Stimulated activated naive CD8-positive, alpha-beta T cell treated with anti-CD3 and anti-CD28 coated beads, Interleukin-15, Interleukin-2, amounts not matched to agents 100 U/mL and 50 U/mL, for 24 hours (primary cell): Measurements from ENCODE around the gene GPC5.

Experiments used
- ATAC-seq: fragments of 150-1000 bp; cut with Tn5 transposase; one replicate; pipeline ENCODE4 v1.10.0; 2021
- DNase-seq: peaks from one replicate; pipeline ENCODE4 v3.0.0; 2021

Gene GPC5

DNA sequence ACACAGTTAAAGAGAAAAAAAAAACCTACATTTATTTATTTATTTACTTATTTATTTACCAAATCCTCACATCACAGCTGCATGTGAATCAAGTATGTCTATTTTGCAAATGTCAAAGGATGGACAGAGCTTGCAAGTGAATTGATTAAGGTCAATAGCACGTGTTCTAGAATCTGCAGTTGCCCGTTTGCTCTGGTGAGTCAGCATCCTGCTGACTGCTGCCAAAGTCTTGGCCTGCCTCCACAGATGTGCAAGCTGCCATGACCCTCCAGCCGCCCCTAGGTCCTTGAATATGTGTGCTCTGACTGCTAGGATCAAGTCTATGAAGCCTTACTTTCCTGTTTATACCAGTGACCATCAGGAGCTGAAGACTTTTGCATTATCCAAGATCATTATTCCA lies 320.6 kb downstream of the GPC5 start:
- DNase-seq (no peak), ATAC-seq (no peak)

DNA sequence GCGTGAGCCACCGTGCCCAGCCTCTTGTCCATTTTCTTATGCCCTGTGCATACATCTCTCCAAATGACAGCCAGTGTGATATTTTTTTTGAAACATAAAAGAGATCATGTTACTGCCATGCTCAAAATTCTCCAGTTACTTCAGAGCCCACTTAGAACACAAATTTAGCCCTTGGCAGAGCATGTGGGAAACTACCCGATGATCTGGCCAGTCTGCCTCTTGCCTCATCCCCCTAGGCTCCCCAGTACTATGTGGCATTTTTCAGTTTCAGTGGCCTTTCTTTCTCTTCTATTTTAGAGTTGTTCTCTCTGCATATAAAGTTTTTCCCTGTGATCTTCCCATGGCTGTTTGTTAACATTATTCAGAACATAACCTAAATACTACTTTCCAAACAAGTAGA lies 323.0 kb downstream of the GPC5 start:
- no peak for DNase-seq
- ATAC-seq = no peak

DNA sequence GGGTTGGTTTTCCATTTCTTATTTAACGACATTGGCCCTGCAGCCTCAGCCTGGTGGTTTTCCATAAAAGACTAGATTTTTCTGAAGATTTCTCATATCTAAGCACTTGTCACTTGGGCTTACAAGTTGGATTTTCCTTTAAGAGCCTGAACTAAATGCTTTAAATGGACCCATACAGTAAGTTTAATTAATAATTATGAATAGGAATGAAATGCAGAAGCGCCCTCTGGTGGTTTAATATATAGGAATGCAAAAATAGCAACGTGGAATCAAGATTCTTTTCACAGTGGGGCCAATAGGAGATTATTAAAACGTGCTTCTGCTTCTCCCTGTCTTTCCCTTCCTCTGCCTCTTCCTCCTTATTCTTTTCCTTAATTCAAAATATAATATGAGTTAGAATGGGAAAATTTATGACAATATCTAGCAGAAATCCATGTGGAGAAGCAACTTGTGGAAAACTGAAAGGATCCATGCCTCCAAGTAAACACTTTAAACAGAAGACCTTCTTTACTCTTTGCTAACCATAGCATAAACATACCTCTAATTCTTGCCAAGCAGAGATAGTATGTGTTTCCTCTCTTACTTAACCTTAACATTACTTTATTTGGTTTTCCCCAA lies 324.0 kb downstream of the GPC5 start:
- ATAC-seq (no peak), DNase-seq (no peak)

DNA sequence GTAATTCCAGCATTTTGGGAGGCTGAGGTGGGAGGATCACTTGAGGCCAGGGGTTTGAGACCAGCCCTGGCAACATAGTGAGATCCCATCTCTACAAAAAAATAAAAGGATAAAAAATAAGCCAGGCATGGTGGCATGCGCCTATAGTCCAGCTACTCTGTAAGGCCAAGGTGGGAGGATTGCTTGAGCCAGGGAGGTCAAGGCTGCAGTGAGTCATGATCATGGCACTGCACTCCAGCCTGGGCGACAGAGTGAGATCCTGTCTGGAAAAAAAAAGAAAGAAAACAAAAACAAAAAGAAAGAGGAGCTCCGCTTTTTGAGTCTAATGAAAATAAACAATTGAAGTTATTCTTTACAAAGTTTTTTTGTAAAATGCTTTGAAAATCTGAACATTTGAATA lies 326.2 kb downstream of the GPC5 start:
- no peak for ATAC-seq

DNA sequence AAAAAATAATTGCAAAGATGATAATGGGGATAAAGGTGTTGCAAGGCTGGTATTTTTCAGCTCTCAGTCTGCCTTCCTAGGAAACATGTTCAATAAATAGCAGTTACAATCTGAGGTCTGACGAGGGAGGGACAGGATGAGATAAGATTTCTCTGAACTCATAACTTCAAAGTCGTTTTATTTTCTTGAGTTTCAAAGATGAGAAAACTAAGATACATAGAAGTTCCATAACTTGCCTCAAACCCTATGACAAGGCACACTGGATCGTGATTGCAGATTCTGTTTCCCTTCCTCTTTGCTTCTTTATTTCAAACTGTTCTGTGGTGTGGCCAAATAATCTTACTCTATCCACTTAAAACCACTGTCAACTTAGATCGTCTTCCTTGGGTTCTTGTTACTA lies 327.2 kb downstream of the GPC5 start:
- ATAC-seq = no peak
- DNase-seq = no peak

More for the DNA sequence above, 326.2 kb downstream of the GPC5 start:
- DNase-seq = no peak

DNA sequence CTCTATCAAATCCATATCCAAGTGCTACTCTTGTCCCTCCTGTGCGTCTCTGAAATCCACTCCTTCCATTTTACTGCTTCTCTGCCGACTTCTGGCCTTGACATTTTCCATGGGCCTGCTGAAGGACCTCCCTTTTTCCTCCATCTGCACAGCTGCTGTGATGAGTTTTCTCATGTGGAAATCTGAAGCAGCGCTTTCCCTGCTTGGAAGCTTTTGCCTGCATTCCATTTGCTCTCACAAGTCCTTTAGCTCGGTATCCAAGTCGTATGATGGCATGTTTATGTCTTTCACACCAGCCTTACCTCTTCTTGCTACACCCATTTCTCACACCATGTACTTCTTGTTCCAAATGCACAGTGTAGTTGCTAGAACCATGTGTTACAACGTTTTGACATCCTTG lies 328.2 kb downstream of the GPC5 start:
- ATAC-seq (no peak), DNase-seq (no peak)

DNA sequence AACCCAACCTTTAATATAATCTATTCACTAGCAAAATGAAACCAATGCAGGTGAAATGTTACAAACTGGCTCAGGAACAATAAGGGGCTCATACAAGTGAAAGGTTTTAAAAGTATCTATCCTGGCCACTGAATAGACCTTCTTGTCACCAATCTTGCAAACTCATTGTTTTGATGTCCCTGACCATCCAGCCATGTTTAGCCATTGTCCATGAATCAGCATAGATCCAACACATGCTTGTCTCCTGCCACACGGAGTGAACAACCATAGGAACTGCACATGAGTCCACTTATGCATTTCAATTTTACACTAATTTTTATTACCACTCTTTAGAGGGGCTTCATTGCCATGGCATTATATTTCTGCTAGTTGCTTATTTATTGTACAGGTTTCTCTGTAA lies 331.4 kb downstream of the GPC5 start:
- DNase-seq (no peak), ATAC-seq (no peak)

DNA sequence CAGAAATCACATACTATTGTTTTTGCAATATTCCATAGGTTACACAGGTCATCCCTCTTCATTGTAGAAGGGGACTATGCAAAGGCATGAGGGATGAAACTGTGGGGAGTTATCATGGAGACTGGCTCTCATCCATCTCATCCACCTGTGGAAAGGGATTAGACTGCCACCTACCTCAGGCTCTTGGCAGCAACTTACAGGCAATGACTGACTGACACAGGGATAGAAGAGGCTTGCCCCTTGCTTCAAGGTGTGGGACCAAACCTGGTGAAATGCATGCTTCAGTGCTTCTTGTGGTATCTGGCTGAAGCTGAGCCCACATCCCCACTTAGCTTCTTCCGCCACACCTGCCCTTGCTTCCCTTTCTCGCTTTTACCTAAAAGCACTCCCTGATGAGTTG lies 341.3 kb downstream of the GPC5 start:
- DNase-seq = no peak
- ATAC-seq = no peak

DNA sequence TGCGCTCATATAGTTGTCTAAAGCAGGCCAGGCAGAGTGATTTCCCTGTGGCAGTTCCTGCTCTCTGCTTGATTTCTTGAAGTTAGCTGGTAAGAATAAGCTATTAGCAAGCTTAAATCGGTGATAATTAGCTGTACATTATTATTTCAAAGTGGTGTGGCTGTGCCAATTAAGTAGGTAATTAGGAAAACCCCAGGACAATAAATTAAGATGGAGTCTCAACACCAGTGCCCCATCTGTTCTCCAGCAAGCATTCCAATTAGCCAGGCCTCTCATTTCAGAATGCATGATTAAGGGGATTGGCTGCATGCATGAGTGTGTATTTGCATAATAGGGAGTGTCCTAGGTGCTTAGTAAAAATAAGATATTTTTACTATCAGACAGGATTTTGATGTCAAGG lies 342.3 kb downstream of the GPC5 start:
- DNase-seq (no peak), ATAC-seq (no peak)

DNA sequence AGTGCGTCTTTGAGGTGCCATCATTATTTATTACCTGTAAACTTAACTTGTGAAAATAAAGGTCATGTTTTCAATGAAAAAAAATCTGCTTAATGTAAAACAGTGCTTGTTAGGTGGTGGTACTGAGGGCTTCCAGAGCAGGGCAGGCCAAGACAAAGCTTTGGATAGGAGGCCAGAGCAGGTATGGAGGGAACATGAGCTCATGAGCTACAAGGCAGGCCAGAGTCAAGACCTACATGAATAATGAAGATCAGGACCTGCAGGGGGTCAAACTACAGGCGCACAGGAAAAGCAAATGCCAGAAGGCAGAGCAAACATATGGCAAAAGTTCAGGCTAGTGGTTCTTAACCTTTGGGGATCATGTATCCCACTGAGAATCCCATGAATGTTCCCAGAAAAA lies 343.5 kb downstream of the GPC5 start:
- ATAC-seq = no peak

DNA sequence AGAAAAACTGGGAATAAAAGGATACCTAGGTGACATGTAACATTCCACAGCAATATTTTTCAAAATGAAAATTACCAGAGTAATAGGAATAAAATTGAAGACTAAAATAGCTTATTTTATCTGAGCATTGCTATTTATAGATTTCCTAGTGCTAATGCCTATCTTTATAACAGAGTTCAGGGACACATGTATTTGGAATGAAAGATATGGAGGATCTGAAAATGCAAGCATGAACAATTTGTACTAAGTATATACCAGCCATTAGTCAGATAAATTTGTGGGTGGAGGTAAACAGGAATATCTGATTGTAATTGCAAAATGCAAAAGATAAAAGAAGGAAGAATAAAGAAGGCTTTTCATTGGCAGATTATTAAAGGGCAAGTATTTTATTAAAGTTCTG lies 345.9 kb downstream of the GPC5 start:
- no peak for DNase-seq
- ATAC-seq = no peak

More for the DNA sequence above, 343.5 kb downstream of the GPC5 start:
- DNase-seq = no peak

DNA sequence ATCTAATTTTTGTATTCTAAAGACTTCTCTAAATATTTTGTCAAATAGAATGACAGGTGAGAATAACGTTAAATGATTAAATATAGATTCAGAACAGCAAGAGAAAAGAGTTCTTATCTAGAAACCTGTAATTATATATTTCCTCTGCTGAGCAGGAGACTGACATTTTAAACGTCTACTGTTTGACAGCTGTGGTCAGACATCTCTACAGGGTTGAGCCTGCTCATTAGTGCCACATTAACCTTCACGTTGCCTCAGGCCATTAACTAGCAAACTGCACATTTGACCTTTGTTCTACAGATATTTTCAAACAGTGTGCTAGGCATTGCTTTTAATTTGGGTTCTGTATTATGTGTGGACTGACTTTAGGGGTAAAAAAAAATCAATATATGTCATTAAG lies 347.5 kb downstream of the GPC5 start:
- no peak for ATAC-seq

DNA sequence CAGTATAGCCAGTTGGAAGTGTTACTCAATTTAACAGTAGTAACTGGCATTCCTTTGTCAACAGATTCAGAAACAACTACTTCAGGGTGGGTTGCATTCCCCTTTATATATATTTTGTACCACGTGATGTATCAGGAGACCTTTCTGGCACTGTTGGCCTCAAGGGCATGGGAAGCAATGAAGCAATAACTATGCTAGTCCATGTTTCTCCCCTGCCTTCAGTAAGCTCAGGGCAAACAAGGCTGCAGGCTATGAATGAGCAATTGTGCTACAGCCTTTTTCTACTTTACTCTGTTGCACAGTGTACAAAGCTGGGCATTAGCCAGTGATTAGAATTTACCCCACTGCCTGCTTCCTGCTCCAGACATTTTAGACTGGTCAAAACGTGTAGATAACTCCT lies 348.8 kb downstream of the GPC5 start:
- ATAC-seq = no peak

More for the DNA sequence above, 347.5 kb downstream of the GPC5 start:
- DNase-seq = no peak

DNA sequence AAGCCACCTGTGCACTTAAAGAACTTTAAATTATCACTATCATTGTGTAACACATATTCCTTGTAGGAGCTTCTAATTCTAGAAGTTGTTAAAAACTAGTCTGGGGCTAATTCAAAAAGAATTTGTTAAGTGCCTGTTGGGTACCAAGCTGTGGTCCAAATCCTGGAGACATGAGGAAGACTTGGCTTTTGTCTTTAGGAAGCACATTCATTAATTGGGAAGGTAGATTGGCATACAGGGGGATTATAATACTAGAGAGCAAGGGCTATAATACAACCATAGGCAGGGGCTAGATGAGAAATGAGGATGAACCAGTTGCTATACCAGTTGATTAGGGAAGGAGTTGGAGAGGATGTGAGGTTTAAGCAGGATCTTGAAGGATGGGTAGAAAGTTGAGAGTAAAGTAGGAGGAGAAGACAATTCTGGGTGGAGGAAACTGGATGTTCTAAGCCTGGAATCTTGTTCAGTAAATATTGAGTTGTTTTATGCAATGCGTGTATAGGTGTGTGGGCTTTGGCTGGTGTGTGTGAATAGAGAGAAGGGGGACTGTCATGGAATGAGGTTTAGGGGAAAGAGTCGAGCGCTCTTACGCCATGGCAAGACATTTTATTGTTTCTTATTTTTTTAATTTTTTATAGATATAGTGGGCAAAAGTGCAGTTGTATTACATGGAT lies 350.1 kb downstream of the GPC5 start:
- no peak for ATAC-seq
- DNase-seq = no peak

More for the DNA sequence above, 348.8 kb downstream of the GPC5 start:
- no peak for DNase-seq

DNA sequence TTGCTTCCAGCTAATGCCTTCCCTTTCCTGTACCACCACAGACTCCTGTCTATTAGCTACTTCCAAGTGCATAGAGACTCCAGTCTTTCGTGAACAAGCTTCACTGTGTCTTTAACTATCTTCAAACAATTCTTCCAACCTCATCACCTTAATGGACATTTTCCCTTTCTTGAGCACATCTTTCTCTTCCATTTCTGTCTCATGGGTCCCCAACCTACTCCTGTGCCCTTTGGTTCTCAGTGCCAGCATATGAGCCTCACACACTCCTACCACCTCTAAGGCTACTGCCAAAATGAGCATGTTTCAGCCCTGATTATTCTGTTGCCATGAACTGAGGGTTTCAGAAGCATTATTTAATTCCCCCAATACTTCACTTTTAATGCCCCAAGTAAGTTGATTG lies 360.3 kb downstream of the GPC5 start:
- DNase-seq (no peak), ATAC-seq (no peak)

DNA sequence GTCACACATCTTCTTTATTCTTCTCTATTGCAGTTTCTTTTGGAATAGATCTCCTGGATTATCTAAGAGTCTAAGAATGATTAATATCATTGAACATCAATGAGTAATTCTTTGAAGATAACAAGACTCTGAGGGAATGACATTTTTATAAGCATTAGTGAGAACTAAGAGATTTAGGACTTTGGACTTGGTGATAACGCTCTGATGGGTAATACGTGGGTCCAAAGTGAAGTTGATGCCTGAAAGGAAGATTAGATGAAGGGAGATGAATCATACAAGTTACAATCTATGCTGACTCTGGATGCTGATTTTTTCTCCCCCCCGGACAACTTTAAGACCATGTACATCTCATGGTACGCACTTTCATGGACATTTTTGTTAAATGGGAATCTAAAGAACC lies 364.5 kb downstream of the GPC5 start:
- DNase-seq (no peak), ATAC-seq (no peak)

DNA sequence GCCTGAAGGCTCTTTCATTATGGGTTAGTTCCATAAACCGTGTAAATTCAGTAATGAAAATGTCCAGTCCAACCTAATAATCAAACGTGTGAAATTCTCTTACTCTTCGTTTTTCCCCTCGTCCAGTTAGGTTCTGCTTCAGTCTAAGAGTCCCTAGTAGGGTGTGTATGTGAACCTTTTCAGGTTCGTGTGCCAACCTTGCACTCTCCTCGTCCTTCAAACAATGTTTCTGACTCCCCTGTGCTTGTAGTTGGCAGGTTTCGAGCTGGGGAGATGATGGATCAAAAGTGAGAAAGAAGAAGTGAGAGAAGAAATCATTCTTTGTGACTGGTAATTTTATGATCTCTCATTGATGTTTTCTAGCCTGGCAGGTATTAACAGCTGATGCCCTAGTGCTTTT lies 366.1 kb downstream of the GPC5 start:
- no peak for DNase-seq
- no peak for ATAC-seq

DNA sequence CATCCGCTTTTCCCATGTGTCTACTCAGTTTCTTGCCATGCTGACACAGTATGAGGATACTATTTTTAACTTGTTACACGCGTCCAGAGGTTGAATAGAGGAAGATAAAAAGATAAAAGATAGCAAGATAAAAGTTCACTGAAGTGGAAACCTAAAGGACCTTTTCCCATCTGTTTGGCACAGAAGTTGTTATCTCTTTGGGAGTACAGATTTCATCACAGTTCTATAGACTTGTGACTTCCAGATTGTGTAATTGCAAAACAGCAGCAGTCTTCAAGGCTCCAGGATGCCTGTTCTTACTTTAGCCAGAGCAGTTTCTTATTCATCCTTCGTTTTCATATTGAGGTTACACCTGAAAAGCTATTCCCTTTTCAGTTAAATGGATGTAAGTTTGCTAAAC lies 369.2 kb downstream of the GPC5 start:
- DNase-seq (no peak), ATAC-seq (no peak)

DNA sequence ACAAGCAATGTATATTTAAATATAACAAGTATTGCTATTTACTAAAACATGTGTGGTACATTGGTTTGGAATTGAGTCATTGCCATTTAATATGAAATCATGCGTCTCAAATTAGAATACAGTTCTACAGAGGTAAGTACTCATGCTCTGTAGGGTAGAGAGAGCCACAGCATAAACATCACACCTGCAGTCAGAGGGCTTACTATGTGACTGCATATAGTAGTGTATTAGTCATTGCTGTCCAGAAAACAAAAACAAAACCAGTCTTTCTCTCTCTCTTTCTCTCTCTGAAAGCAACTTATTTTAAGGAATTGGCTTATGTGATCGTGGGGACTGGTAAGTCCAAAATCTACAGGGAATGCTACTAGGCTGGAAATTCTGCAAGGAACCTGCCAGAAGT lies 370.3 kb downstream of the GPC5 start:
- DNase-seq (no peak), ATAC-seq (no peak)

DNA sequence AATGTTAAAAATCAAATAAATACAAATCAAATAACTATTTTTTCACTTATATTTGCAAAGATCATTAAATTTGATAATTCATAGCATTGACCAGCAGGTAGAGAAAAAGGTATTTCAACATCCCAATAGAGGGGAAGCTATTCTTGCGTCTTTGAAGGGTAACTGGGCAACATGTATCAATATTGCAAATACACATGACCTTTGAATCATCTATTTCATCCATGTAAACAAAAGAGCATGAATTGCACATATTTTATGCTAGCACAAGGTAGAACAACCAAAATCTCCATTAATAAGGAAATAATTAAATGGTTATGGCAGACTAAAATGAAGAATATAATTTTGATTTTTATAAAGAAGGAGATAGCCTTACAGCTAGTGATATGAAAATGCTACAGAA lies 372.8 kb downstream of the GPC5 start:
- no peak for ATAC-seq
- no peak for DNase-seq

DNA sequence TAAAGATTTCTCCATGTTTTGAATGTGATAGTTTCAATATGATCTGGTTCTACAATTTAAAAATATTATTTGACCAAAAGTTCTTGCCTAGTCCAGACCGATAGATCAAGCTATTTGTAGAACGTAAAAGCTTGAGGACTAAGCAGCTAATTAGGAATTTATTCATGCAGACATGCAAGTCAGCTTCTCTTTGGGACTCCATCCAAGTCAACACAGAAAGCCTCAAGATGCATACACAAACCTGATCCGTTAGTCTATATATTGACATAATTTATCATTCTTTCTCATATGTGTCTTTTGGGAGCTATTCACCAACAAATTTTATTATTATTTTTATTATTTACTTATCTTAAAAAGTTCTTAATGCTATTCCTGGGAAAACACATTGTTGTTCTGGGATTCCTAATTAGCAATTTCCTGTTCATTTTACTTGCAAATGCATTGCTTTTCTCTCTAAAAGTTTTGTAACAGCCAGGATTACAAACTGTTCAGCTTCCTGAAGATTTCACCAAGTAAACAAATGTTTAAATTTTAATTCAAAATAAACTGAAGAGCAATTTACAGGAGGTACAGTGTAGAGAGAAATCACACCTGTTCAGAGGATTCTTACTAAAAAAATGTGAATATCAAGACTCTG lies 375.3 kb downstream of the GPC5 start:
- DNase-seq (no peak), ATAC-seq (no peak)

DNA sequence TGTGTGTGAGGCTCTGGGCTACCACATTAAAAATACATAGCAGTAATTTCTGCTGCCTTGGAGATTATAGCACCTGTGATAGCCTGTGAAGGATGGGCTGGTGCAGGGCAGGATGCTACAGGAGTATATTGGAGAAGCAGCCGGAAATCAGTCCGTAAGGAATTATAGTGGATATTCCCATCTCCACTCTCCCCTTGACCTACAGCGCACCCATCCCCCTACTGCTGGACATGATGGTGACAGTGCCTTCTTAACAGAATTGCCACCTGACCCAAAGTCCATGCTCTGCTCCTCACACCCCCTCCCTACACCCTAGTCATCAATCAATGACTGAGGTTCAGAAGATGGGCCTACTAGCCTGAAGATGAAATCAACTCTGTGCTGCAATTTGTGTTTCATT lies 376.0 kb downstream of the GPC5 start:
- ATAC-seq = no peak
- no peak for DNase-seq

DNA sequence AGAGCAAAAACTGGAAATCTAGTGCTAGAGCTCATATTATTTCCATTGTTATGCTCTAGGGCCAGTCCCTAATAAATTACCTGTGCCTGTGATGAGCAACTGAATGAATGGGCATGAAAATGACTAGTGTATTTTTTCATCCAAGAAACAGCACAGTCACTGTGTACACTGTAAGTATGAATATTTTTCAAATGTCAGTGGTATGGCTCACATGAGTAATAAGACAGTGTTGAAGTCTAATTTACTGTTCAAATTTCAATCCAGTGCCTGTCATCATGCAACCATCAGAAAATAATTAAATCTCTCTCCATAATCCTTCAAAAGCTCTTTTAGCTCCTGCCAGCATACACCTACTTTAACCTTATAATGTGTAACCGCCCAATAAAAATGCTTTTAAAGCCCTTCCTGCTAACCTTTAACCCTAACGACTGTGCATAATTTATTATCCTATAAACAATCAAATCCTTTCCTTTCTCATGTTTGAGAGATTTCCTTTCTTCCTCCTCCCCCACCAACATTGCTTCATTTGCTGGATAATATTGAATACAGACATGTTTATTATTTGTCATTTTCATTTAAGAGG lies 378.3 kb downstream of the GPC5 start:
- no peak for DNase-seq
- no peak for ATAC-seq

DNA sequence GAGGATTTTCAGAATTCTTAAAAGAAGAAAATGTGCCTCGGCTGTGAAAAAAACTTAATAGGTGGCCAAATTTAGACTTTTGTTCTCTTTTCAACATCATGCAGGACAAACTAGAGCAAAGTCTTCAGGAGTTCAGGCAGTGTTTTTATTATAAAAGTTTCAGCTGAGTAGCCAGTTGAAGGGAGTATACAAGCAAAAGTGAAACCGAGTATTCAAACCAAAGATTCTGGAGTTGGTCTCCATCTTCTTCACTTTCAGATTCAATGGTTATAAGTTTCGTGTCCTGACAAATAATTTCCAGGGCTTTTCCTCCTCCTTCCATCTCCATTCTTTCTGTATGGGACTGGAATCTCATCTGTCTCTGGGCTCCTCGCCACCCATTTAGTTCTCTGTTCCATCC lies 379.7 kb downstream of the GPC5 start:
- no peak for DNase-seq

More for the DNA sequence above, 379.7 kb downstream of the GPC5 start:
- no peak for ATAC-seq
